NCI-H146 (cell line): ENCODE measurements around the gene HSPB7.
A peak's percentile ranks its signal among the peaks of the same experiment; 100 is the strongest.

ENCODE experiments used
- DNase-seq: peaks from one replicate; lab custom pipeline; 2025; lab: John Stamatoyannopoulos, UW

Gene HSPB7

GRCh38 chr1:15975805-15976680 is 41.8 kb downstream of the HSPB7 start, which contains the start of gene ZBTB17:
ZBTB17 (minus strand) TSS chr1:15976101; CDS start chr1:15948495, 27,606 bp downstream.
- peak; percentile 87 for DNase-seq

- peak; percentile 30 for DNase-seq
Observed at GRCh38 chr1:15975358-15975804, 42.5 kb downstream of the HSPB7 start.

- no peak for DNase-seq
Observed at GRCh38 chr1:15974855-15975254, 43.0 kb downstream of the HSPB7 start.

DNA sequence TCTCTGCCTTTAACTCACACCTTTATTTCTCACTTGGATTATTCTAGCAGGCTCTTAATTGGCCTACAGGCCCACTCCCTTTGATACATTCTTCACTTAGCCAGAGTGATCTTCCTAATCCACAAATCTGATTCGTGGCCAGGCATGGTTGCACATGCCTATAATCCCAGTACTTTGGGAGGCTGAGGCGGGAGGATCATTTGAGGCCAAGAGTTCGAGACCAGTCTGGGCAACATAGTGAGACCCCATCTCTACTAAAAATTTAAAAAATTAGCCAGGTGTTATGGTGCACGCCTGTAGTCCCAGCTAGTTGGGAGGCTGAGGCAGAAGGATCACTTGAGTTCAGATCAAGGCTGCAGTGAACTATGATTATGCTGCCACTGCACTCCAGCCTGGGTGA is 44.1 kb downstream of the HSPB7 start:
- no peak for DNase-seq

GRCh38 chr1:15972409-15972808 is 45.4 kb downstream of the HSPB7 start:
- DNase-seq = no peak

DNA sequence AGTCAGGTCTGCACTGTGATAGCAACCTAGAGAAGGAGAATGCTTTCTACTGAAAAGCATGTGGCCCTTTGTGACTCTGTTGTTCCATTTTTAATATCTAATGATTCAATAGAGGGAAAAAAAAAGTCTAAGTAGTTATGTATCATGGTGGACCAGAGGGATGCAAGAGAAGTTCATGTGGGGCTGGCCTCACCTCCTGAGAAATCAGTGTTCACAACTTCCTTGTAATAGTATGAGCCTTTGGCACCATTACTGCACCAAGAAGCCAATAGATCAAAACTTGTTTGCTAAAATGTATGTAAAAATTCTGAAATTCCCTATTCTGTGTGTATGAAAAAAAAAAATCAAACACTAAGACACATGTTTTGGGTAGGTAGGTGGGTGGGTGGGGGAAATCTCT is 46.9 kb downstream of the HSPB7 start:
- DNase-seq = no peak

DNA sequence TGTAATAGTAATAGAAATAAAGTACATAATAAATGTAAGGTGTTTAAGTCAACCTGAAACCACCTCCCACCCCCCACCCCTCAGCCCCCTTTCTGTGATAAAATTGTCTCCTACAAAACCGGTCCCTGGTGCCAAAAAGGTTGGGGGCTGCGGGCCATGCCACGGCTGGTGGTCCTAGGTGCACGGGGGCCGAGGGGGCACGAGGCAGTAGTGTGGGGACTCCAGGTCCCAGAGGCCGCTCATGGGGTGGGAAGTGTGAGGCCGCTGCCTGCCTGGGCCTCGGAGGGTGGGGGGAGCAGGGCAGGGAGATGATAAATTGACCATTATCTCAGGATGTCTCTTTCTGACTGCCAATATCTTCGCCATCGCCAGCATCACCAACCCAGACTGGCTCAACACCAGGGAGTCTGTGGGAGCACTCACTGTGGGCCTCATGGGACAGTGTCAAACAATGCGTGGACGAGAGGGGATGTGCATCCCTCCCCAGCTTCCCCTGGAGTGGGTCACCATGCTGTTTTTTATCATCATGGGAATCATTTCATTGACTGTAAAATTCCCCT is 48.4 kb downstream of the HSPB7 start:
- DNase-seq = no peak

GRCh38 chr1:15968172-15968571 is 49.7 kb downstream of the HSPB7 start:
- no peak for DNase-seq

DNA sequence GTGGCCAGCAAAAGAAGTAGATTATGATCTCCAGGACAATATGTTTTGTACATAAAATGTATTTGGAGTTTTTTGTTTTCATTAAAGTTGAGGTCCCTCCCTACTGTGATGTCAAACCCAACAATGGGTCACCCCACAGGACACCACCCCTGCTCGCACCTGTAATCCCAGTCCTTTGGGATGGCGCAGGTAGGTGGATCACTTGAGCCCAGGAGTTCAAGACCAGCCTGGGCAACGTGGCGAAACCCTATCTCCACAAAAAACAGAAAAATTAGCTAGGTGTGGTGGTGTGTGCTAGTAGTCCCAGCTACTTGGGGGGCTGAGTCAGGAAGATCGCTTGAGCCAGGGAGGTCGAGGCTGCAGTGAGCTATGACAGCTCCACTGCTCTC is 50.9 kb downstream of the HSPB7 start:
- DNase-seq = no peak

DNA sequence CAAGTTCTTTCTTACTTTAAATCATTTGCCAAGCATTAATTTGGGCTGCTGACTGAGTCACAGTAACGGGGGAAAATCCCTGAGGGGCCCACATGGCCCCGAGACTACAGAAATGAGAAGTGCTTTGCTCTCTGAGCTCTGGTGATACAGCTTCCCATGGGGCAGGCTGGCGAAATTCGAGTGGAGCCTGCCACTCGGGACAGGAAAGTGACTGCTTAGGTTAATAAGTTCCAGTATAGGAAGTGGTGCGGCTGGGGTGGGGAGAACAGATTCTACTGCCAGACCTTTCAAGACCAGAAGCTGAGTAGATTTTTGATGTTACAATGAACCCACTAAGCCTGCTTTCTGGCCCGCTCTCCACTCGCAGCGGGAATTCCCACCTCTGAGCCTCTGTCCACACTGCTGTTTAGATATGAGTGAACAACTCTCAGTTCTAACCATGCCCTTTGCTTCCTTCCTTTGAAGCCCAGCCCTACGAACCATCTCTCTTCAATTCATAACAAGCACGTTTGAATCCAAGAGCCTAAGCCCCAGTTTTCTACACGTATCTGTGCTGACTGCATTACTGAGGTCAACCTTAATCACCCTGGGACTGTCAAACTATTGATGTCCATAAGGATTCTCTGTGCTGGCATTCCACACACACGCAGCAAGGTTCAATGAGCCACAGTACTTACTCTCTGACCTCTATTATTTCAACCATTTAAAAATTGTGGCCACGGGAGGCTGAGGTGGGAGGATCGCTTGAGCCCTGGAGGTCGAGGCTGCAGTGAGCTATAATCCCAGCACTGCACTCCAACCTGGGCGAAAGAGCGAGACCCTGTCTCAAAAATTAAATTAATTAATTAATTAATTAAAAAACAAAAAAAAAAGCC is 51.5 kb downstream of the HSPB7 start:
- no peak for DNase-seq

DNA sequence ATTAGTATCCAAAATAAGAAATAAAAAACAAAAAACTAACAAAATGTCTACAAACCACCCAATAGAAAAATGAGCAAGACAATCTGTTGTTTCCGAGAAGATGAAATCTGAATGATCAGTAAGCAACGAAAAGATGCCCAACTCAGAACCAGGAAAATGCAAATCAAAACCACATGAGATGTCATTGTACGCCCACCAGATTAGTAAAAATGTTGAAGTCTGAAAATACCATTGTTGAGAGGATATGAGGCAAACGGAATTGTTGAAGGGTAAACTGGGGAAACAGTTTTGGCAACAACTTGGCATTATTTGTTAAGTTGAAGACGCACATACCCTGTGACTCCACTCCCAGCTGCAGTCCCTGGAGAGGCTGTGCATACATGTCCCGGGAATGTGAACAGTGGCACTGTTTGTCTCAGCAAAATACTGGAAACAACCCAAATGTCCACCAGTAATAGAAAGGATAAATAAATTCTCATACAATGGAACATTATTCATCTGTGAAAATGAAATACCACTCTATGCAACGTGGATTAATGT is 52.5 kb downstream of the HSPB7 start:
- DNase-seq = no peak
